Measurements from ENCODE around the gene DTWD2. TPM values are rescaled to one million over a fixed set of nuclear protein-coding genes. Genes with fewer than 3 reads are reported as not detected.
"Not testable (repeated sequence)": the region's sequence is repeated elsewhere in the genome, so short reads cannot be mapped to it uniquely, and the experiment has no call there.

The DTWD2 gene
- total RNA-seq, 1 donor: 10.8 TPM

- no peak overlapping the region for H3K4me3 ChIP-seq (ENCODE audit: low read depth, low read length)
- TF ChIP-seq, protein P1, sequence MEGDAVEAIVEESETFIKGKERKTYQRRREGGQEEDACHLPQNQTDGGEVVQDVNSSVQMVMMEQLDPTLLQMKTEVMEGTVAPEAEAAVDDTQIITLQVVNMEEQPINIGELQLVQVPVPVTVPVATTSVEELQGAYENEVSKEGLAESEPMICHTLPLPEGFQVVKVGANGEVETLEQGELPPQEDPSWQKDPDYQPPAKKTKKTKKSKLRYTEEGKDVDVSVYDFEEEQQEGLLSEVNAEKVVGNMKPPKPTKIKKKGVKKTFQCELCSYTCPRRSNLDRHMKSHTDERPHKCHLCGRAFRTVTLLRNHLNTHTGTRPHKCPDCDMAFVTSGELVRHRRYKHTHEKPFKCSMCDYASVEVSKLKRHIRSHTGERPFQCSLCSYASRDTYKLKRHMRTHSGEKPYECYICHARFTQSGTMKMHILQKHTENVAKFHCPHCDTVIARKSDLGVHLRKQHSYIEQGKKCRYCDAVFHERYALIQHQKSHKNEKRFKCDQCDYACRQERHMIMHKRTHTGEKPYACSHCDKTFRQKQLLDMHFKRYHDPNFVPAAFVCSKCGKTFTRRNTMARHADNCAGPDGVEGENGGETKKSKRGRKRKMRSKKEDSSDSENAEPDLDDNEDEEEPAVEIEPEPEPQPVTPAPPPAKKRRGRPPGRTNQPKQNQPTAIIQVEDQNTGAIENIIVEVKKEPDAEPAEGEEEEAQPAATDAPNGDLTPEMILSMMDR (IDR thresholded peaks at IDR 0.05; ENCODE audit: insufficient read depth, low read depth, low read length): no peak
- no peak for DNase-seq (ENCODE audit: low read depth)
These were observed 7.8 kb upstream of the DTWD2 start for GRCh38 chr5:118996098-118996497.

- no peak for DNase-seq (ENCODE audit: low read depth)
- H3K4me3 ChIP-seq (ENCODE audit: low read depth, low read length): no peak overlapping the region
- TF ChIP-seq, protein P1 (IDR thresholded peaks at IDR 0.05; ENCODE audit: insufficient read depth, low read depth, low read length): no peak
These were observed 6.2 kb upstream of the DTWD2 start for GRCh38 chr5:118994595-118994994.

DNA sequence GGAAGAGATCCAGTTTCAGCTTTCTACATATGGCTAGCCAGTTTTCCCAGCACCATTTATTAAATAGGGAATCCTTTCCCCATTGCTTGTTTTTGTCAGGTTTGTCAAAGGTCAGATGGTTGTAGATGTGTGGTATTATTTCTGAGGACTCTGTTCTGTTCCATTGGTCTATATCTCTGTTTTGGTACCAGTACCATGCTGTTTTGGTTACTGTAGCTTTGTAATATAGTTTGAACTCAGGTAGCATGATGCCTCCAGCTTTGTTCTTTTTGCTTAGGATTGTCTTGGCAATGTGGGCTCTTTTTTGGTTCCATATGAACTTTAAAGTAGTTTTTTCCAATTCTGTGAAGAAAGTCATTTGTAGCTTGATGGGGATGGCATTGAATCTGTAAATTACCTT lies 4.8 kb upstream of the DTWD2 start:
- not testable (repeated sequence) for H3K4me3 ChIP-seq (ENCODE audit: low read depth, low read length); DNase-seq (ENCODE audit: low read depth)

GRCh38 chr5:118992055-118992454 lies 3.7 kb upstream of the DTWD2 start:
- DNase-seq (ENCODE audit: low read depth): not testable (repeated sequence)

GRCh38 chr5:118990582-118990981 lies 2.2 kb upstream of the DTWD2 start:
- TF ChIP-seq, protein P1 (IDR thresholded peaks at IDR 0.05; ENCODE audit: insufficient read depth, low read depth, low read length): no peak
- no peak overlapping the region for H3K4me3 ChIP-seq (ENCODE audit: low read depth, low read length)
- no peak for DNase-seq (ENCODE audit: low read depth)

More at GRCh38 chr5:118992055-118992454, 3.7 kb upstream of the DTWD2 start:
- not testable (repeated sequence) for H3K4me3 ChIP-seq (ENCODE audit: low read depth, low read length)

- no peak overlapping the region for H3K4me3 ChIP-seq (ENCODE audit: low read depth, low read length)
- TF ChIP-seq, protein P1 (IDR thresholded peaks at IDR 0.05; ENCODE audit: insufficient read depth, low read depth, low read length): no peak
- no peak for DNase-seq (ENCODE audit: low read depth)
These were observed 1.5 kb upstream of the DTWD2 start for GRCh38 chr5:118989816-118990215.

- peak overlapping the region; percentile 69 for H3K4me3 ChIP-seq (ENCODE audit: low read depth, low read length)
- DNase-seq (ENCODE audit: low read depth): no peak
- TF ChIP-seq, protein P1 (IDR thresholded peaks at IDR 0.05; ENCODE audit: insufficient read depth, low read depth, low read length): no peak
These were observed 476 bp upstream of the DTWD2 start for GRCh38 chr5:118988866-118989180.

- peak; percentile 6 for DNase-seq (ENCODE audit: low read depth)
- H3K4me3 ChIP-seq (ENCODE audit: low read depth, low read length): no peak overlapping the region
- TF ChIP-seq, protein P1 (IDR thresholded peaks at IDR 0.05; ENCODE audit: insufficient read depth, low read depth, low read length): no peak
These were observed 3.7 kb downstream of the DTWD2 start for GRCh38 chr5:118984602-118985001.

All from fibroblast of villous mesenchyme (primary cell).